ENCODE results near the gene IPCEF1. TPM values are rescaled to one million over a fixed set of nuclear protein-coding genes. Genes with fewer than 3 reads are reported as not detected.

The IPCEF1 gene
- total and polyA plus RNA-seq, 2 of the 4 experiments (the other 2 are of a cell fraction) = under 0.01 to 0.03 TPM

DNA sequence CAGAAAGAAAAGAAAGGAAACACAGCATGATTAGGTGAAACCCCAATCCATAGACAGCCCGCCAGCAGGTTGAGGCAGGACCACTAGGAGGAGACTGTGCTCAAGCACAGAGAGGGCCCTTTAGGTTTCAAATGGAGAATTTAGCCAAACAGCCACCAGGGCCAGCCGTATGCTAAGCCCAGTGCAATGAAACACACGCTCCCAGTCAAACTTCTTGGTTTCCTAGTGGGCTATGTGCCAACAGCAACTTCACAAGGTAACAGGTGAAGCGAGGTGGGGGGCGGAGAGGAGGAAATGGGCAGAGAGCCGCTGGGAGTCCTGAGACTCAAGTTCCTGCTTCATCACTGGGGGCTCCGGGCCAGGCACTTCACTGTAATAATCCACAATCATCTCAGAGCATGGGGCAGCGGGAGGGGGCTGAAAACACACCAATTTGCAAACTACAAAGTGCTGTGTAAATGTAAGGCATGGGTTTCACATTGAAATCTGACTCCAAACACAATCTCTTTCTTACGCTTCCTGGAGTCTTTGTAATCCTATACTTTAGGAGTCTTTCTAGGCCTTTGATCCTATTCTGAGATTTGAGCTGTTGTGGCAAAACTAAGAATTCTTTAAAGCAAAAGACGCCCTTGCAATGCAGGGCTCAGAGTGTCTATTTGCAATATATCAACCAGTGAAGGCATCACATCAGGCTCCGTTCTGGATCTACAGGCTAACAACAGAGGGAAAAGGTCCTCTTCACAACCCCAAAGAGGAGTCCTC is 200.3 kb downstream of the IPCEF1 start:
- 75% methylated on average over 3 of the region's 11 CpGs; no CpG with 5 or more reads in 1 of the 2 experiments for WGBS, 2 experiments (ENCODE audit: extremely low coverage in 2 of 2, insufficient read length in 1 of 2)
- Histone ChIP-seq H3K4me3 (ENCODE audit: insufficient read depth, low read depth, low read length) (no peak overlapping the region), H3K79me1 (ENCODE audit: low read depth in 1 of 2, low read length in 2 of 2) (no peaks in the 10 kb centered on the region), H3K27ac (ENCODE audit: insufficient read depth, low read length) (no peak overlapping the region), H3K4me1 (ENCODE audit: control insufficient read depth, insufficient read depth, low read length) (peaks cover 3% of the 10 kb centered on the region; the same call in 1 of the 2 replicates), H3K9me1 (ENCODE audit: insufficient read depth, low read length) (no peaks in the 10 kb centered on the region), H3K9me3 (ENCODE audit: control insufficient read depth, insufficient read depth, low read length) (no peaks in the 10 kb centered on the region; the same call in 1 of the 2 replicates), H4K5ac (ENCODE audit: low read depth, low read length) (no peak overlapping the region), H4K20me1 (ENCODE audit: insufficient read depth, low read length) (no peaks in the 10 kb centered on the region), H3K9ac (ENCODE audit: low read depth, low read length) (no peak overlapping the region), H3K23ac (ENCODE audit: low read depth, low read length) (no peak overlapping the region), H2AFZ (replicated peaks; ENCODE audit: low read length, poor library complexity) (peak overlapping the region; percentile 59), H2BK5ac (ENCODE audit: low read depth, low read length, poor library complexity, severe bottlenecking) (no peak overlapping the region), H3K27me3 (ENCODE audit: control insufficient read depth, insufficient read depth, low read length) (no peaks in the 10 kb centered on the region; the same call in 1 of the 2 replicates), H2BK120ac (ENCODE audit: low read depth, low read length) (no peak overlapping the region), H2BK20ac (ENCODE audit: low read depth, low read length) (0 out of 2 replicates have a peak overlapping the region, but pooled peaks have one; percentile 1), H4K91ac (ENCODE audit: insufficient read depth, low read depth, low read length) (no peak overlapping the region), H3K18ac (ENCODE audit: low read depth, low read length) (no peak overlapping the region), H2BK15ac (ENCODE audit: low read depth, low read length) (no peak overlapping the region), H3K36me3 (ENCODE audit: control insufficient read depth, insufficient read depth, low read length) (no peaks in the 10 kb centered on the region), H3K4me2 (ENCODE audit: low read depth, low read length) (no peak overlapping the region), H2AK5ac (ENCODE audit: low read depth, low read length) (no peak overlapping the region), H3K4ac (ENCODE audit: low read depth, low read length) (no peak overlapping the region; the same call in 1 of the 2 replicates), H2AK9ac (replicated peaks; ENCODE audit: low read depth, low read length, poor library complexity) (peak overlapping the region; percentile 37), H4K8ac (ENCODE audit: low read depth in 2 of 2, low read length in 2 of 2) (no peak overlapping the region), H3K56ac (ENCODE audit: extremely low read depth, insufficient read depth, low read length) (no peak overlapping the region), H3K14ac (replicated peaks; ENCODE audit: low read depth, low read length) (no peak overlapping the region)
- in situ Hi-C loops (cut with MboI; ENCODE audit: low sequenced_read_pairs) (loop anchor here (5.0 to 25.0 kb wide), 4 partner anchors 211 to 1119 kb away; no protein-coding TSS in a partner anchor), dilution Hi-C loops (cut with HindIII; ENCODE audit: low sequenced_read_pairs, unreplicated experiment) (loop anchor here (25.0 kb wide), 1 partner anchor 206 kb away; the partner anchor contains the start of gene IPCEF1), intact Hi-C loops (cut with micrococcal nuclease) (loop anchor here (10.0 kb wide), 1 partner anchor 1122 kb away; no protein-coding TSS in a partner anchor)
- DNase-seq = peak; percentile 45
- CTCF ChIA-PET = interaction anchor here (0.6 to 1.4 kb wide), 3 partner anchors 8 to 214 kb away, joined by 3 to 9 read pairs (median 4); no protein-coding TSS in a partner anchor
- peak; percentile 78 for ATAC-seq (ENCODE audit: low read depth)
- TF ChIP-seq POLR2A (IDR thresholded peaks at IDR 0.05; ENCODE audit: low read depth, low read length) (no peak), RAD21 (IDR thresholded peaks at IDR 0.05; ENCODE audit: low read length) (peak; percentile 76), CEBPB (IDR thresholded peaks at IDR 0.05; ENCODE audit: low read depth, low read length) (no peak), SMC3 (IDR thresholded peaks at IDR 0.05; ENCODE audit: low read depth, low read length) (peak; percentile 59)
- TF ChIP-seq, protein P1, sequence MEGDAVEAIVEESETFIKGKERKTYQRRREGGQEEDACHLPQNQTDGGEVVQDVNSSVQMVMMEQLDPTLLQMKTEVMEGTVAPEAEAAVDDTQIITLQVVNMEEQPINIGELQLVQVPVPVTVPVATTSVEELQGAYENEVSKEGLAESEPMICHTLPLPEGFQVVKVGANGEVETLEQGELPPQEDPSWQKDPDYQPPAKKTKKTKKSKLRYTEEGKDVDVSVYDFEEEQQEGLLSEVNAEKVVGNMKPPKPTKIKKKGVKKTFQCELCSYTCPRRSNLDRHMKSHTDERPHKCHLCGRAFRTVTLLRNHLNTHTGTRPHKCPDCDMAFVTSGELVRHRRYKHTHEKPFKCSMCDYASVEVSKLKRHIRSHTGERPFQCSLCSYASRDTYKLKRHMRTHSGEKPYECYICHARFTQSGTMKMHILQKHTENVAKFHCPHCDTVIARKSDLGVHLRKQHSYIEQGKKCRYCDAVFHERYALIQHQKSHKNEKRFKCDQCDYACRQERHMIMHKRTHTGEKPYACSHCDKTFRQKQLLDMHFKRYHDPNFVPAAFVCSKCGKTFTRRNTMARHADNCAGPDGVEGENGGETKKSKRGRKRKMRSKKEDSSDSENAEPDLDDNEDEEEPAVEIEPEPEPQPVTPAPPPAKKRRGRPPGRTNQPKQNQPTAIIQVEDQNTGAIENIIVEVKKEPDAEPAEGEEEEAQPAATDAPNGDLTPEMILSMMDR (conservative IDR thresholded peaks at IDR 0.05; ENCODE audit: low read depth, low read length) = peak; percentile 73
- TF ChIP-seq, protein P2, sequence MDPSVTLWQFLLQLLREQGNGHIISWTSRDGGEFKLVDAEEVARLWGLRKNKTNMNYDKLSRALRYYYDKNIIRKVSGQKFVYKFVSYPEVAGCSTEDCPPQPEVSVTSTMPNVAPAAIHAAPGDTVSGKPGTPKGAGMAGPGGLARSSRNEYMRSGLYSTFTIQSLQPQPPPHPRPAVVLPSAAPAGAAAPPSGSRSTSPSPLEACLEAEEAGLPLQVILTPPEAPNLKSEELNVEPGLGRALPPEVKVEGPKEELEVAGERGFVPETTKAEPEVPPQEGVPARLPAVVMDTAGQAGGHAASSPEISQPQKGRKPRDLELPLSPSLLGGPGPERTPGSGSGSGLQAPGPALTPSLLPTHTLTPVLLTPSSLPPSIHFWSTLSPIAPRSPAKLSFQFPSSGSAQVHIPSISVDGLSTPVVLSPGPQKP (IDR thresholded peaks at IDR 0.05; ENCODE audit: borderline replicate concordance, low read depth, low read length) = no peak
- no TSS peak for BruUV-seq (replicated peaks)
- POLR2A ChIA-PET (ENCODE audit: unreplicated experiment) = no interaction called here
